HG02623 (cell line): Measurements from ENCODE around the gene ASAP2.

Experiments used
- ATAC-seq: cut with Tn5 transposase; IDR thresholded peaks from one replicate; pipeline ENCODE4 v1.9.1; 2021; ENCODE audit warnings: moderate library complexity; ENCODE audit not compliant: unreplicated experiment

The ASAP2 gene

DNA sequence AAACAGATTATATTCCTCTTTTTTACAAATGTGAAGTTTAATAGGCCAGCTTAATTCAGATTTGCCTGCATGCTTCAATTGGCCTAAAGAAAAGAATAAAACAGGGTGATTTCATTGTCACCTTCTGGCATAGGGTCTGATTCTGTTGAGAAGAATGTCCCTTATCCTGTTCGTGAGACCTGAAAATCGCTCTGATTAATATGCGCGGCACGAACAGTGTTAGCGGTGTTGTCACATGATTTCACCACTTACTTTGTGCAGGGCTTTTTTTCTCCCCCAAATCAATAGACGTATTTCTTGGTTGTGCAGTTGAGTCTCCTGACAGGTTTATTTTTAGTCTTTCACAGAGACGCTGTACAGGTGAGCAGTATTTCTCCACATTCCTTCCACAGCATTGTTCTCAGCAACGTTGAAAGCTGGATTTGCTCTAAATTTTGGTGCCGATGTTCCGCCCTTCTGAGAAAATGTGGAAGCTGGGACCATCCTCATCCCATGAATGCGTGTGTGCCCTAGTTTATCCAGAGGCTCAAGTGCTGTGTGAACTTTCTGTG is 134.8 kb downstream of the ASAP2 start:
- ATAC-seq = no peak

DNA sequence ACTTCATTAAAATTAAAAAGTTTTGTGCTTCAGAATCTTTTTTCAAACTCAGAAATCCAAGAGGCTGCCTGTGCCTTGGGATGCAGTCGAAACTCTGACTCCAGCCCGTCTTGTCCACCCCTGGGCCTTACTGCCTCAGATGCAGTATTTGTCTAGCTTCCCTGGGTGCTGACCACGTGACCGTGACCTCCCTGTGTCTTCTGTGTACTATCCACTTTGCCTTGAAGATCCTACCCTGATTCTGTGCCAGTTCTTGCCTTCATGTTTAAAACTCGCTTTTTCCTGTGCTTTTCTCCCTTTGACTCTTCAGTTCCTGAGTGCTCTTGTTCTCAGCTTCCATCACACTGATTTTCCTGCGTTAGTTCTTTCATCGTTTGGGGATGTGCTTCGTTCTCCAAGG is 136.0 kb downstream of the ASAP2 start:
- ATAC-seq = no peak

DNA sequence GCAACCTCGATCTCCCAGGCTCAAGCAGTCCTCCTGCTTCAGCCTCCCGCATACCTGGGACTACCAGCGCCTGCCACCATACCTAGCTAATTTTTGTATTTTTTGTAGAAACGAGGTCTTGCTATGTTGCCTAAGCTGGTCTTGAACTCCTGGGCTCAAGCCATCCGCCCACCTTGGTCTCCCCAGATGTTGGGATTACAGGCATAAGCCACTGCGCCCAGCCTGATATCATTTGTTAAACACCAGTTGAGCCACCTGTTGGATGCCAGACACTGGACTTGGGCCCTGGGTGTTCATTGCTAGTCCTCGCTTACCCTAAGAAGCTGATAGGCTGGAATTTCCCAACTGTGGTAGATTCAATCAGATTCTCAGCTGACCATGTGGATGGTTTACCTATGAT is 136.9 kb downstream of the ASAP2 start:
- no peak for ATAC-seq

DNA sequence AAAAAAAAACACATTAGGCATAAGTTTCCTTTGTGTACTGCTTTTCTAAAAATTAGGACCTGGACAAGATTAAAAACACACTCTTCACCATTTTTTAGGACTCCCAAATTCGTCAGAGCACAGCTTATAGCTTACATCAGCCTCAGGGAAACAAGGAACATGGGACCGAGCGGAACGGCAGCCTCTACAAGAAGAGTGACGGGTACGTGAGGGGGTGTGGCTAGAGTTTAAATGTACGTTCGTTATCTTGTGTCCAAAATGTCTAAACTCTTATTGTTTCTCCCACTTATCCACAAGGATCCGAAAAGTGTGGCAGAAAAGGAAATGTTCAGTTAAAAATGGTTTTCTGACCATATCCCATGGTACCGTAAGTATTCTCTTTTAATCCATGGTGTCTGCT is 137.8 kb downstream of the ASAP2 start:
- no peak for ATAC-seq

DNA sequence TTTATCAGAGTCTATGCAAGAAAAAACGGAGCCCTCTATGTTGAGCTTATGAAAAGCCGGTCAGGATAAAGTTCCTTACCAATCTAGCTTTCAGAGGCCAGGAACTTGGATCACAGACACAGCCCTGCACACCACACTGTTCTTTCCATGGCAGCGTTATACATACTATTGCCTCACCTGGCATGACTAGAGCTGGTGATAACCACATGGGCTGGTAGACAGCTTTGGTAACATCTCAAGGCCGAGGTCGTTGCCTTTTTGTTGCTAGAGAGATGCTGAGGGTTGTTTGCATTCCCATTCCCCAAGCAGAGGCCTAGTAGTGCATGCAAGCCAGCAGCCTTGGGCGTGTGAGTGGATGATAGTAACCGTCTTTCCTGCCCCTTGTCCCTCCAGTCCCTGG is 138.7 kb downstream of the ASAP2 start:
- ATAC-seq = no peak

DNA sequence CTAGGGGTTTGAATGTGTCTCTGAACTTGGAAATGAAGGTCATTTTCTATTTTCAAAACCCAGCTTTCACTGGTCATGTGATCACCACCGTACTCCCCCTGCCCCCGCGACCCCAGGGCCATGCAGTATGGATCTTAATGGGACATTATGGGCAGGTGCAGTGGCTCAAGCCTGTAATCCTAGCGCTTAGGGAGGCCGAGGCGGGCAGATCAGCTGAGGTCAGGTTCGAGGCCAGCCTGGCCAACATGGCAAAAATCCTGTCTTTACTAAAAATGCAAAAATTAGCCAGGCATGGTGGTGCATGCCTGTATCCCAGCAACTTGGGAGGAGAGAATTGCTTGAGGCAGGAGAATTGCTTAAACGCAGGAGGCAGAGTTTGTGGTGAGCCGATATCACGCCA is 139.4 kb downstream of the ASAP2 start:
- no peak for ATAC-seq

DNA sequence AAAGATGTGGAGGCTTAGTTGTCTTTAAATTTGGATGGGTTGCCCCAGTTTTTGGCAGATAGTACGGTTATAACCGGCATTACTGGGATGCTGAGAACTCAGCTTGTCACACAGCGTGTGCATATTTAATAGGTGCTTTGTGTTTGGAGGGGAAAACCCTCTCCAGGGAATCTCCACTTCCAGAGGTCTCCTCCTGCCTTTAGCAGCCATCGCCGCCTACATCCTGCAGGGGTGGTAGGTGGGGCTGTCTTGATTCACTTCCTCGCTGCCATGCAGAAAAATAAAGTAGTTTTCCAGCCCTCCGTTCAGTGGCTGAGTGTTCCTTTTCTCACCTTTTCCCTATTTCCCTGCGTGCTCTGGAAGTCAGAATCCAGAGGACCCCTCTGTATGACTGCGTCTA is 140.3 kb downstream of the ASAP2 start:
- no peak for ATAC-seq

DNA sequence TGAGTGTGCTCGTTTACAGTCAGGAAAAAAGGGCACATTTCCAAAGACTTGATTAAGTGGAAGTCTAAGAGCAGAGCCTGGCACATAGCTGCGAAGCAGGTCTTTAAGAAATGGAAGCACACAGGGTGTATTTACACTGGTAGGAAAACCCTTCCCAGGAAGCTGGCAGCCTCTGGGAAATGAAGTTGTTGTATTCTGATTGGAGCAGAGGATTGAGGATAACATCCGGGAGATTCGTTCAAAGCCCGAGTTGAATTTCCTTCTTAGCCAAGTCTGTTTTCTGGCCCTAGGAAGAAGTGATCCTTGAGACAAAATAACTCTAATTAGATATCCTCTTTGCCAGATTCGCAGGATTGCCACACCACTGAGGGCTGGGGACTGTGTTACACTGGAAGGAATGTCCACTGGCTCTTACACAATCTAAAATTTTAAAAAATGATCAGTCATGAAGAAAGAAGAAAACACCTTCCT is 140.8 kb downstream of the ASAP2 start:
- ATAC-seq = no peak

DNA sequence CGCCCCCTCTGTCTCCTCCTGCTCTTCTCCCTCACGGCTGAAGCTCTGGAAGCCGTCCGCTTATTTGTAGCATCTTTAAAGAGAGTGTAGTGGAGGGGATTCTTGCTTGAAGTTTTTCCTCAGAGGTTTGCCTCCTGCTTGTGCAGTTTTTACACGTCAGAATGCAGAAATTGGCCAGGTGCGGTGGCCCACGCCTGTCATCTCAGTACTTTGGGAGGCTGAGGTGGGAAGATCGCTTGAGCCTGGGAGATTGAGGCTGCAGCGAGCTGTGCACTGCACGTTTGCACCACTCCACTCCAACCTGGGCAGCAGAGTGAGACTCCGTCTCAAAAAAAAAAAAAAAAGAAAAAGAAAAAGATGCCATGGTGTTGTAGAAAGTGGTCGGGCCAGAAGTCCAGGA is 147.7 kb downstream of the ASAP2 start:
- no peak for ATAC-seq

DNA sequence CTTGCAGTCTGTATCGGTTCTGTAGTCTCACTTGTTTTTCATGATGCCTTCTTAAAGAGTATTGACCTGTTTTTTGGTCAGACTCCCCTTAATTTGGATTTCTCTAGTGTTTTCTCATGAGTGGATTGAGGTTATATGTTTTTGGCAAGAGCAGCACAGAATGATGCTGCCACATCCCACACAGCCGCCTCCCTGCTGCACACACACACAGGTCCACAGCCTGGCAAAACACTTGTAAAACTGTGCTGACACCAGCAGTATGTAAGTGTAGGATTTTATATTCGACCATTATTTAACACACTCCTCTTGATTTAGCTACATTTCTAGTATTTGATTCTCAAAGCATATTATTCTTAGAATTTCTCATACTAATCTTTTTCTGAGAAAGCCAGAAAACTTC is 148.7 kb downstream of the ASAP2 start:
- no peak for ATAC-seq

DNA sequence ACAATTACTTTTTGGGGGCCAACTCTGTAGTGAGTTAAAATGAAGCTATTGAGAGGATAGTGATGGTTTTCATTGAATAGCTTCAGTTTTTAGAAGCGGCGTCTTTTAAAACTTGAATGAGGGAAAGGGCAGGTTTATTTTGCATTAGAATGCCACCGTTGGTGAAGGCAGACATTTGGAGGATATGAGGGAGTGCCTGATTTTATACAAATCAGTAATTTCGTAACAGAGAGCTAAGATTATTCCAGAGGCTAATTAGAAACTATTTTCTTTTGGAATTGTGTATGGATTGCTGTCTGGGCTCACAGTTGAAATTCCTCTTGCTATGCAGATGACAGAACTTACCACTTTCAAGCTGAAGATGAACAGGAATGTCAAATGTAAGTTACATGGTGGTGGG is 149.1 kb downstream of the ASAP2 start:
- ATAC-seq = no peak

DNA sequence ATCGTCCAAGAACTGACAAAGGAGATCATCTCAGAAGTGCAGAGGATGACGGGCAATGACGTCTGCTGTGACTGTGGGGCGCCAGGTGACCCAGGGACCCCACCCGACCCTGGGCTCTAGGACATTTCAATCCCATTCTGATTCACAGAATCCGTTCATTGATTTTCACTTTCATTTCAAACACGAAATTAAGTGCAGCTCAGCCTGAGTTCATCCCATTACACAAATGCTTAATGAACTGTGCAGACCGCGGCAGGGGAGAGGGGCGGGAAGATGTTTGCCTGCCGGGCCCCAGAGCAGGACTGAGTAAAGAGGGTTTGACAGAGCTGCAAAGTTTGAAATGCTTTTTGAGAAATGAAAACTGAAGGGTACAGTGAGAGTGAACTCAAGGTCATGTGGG is 149.6 kb downstream of the ASAP2 start:
- ATAC-seq = no peak

DNA sequence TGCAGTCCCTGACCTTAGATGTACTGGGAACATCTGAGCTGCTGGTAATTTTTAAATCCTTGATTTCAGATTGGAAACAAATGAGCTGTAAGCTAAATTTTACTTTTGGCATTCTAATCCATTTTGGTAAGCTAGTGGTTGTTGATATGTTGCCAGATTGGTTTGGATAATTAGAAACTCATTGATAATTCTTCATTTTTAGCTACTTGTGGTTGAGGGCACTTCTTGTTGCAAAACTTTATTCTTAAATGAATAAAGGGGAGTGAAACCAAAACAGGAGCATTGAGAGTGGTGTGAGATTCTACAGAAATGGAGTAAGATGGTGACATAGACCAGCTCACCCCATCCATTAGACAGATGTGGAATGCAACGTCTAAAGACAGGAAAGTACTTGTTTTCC is 152.2 kb downstream of the ASAP2 start:
- ATAC-seq = no peak

DNA sequence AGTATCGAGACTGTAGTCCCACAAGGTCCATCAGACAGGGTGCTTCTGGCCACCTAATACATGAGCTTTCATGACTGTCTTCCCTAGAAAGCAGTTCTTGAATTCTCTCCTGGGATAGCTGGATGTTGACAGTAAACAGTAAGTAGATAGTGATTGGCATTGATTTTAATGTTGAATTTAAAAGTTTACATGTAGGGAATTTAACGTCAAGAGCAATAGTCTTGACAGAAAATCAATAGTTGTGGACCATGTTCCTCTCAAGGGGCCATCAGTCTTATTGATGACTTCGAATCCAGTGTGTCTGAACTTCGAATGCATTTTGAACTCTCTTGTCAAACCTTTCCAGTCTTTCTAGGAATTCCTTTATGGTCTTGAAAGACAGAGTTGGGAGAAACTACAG is 152.9 kb downstream of the ASAP2 start:
- no peak for ATAC-seq

DNA sequence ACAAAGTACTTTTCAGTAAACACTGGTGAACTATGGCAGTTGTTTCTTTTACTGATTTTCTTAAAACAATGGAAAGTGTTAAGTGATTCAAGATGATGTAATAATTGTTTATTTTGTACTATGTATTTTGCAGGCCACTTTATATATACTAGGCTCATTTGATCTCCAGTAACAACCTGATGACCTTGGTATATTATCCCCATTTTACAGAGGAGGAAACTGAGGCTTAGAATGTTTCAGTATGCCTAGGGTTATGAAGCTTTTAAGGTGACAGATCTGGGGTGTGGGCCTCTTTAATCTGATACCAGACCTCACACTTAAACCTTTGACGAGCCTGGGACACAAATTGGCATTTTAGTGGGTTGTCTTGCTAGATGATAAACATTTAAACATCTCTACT is 153.5 kb downstream of the ASAP2 start:
- no peak for ATAC-seq

DNA sequence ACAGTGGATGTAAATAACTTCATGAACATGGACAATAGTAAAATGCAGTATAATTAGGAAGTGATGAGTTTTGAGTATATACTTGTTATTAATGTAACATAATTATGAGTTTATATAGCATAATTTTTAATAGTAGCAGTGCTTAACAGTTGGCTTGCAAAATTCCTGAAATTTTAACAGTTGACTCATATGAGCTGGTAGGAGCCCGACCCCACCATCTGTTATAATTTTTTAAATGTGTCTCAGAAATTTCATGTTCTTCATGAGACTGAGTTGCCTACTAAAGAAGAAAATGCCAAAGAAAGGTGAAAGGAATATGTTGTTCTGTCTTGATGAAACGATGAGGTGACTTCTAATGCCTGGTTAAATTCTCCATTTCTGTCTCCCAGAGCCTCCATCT is 154.1 kb downstream of the ASAP2 start:
- ATAC-seq = no peak

DNA sequence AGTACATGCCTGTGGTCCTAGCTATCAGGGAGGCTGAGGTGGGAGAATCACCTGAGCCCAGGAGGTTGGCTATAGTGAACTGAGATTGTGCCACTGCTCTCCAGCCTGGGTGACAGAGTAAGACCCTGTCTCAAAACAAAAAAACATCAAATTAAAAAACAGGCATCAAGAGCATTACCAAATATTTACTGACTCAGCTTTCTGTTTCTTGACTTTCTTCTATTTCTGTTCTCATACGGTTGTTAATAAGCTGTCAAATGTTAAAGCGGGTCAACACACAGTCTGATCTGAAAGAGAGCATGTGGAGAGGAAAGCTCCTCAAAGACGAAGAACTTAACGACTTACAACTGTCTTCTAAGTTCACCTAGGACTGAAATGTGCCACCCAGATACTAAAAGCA is 157.8 kb downstream of the ASAP2 start:
- ATAC-seq = no peak

DNA sequence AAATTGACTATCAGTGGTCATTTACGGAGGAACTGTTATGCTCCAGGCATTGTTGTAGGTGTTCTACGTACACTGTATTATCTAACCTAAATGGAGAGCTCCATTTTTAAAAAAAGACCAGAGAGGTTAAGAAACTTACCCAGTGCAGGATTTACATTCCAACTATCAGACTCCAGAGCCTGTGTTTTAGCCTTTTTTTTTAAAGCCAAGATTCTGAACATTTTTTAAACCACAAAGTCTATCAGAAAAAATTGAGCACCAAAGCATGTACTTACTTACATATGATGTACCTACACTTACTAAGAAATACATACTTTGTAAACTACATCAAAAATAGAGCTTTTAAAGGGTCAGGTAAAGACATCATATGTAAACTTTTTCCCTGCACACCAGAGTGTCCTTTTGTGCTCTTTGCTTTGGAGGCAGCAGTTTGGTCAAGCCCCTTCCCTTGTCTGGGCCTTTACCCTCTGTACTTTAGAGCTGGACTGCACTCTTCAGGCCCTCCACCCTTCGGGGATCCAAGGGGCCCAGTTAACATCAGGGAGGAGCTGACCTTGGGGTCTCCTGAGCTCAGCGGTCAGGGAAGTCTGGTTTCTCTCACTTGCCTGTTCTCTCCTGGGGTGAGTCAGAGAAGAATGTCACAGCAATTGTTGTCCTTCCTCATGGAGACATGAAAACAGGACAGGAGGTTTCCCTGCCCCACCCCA is 158.3 kb downstream of the ASAP2 start:
- no peak for ATAC-seq

DNA sequence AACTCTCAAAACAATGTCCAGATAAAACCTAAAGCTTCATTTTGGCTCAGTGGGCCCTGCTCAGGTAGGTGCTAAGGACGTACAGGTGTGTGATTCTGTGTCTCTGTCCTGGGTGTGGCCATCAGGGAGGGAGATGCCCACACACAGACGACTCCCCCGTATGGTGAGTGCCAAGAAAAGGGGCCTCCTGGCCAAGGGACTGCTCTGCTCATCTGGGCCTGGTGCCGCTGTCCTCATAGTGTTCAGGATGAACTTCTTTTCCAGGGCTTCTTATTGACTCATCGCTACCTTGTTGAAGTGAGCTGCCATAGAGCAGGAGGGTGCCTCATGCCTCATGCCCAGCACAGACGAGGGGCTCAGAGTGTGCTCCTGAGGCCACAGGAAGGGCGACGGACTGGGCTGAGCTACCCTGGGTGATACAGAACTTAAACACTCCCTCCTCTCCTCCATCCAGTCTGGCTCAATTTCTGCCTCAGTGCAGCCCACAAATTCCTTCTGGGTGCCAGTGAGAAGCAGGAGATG is 158.9 kb downstream of the ASAP2 start:
- no peak for ATAC-seq

DNA sequence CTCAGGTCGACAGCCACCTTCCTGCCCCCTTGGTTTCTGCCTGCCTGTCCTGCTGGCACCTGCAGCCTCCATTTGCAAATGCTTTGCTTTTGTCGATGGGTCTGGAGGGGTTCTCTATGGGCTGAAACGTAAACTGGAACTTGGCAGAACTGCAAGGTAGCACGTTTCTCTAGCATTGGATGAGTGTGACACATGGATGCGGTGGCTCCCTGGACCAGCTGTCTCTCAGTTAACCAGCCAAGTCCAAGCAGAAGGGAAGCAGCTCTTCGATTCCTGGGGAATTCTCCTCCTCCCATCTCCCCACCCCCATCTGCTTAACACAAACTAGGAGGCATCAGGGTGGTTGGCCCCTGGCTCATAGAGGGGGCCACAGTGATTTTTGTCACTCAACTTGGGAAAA is 159.4 kb downstream of the ASAP2 start:
- no peak for ATAC-seq

DNA sequence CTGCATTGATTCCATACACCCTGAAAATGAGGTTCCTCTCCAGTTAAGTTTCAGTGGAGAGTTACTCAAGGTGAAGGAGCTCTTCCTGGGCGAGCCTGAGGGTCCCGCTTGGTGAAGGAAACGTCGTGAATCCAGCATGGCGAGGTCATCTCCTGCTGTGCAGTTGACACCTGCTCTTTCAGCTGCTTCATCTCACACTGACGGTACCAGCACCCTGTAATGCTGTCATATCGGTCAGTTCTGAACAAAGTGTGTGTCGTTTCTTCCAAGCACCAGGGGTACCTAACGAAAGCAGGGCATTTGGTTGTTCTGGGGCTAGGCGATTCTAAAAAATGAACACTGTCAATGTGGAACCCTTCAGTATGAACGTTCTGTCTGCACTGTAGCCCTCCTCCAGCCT is 164.1 kb downstream of the ASAP2 start:
- ATAC-seq = no peak

DNA sequence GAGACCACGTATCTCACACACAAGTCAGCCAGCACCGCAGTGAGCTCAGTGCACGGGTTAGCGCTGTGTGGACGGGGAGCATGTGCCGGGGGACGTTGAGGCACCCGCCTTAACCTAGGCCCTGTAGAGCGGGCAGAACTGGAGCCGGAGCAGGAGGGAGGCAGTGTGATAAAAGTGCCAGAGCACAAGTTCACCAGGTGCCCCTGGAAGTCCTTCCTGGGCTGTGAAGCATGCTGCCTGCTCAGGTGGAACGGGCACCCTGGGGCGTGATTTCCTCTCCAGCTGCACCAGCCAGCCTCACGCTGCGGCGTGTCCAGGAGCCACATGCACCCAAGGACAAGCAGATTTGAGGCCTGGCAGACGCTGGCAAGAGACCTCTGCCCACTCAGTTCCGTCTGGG is 166.4 kb downstream of the ASAP2 start:
- ATAC-seq = no peak

DNA sequence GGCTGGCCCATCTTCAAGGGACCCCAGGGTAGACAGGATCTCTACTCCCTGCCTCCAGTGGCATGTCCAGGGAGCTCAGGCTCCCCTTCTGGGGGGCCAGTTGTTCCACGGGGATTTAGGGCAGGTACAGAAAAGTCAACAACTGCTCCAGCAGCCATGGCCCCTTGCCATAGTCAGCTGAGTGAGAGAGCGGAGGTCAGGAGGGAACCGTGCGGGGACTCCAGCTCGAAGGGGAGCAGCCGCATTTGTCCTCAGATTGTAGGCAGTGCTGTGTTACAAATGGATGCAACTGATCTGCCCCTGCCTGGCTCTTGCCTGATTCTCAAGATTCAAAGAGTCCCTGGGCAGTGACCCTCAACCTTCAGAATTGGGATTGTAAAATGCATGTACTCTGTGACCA is 166.9 kb downstream of the ASAP2 start:
- ATAC-seq = no peak
